ENCODE measurements around the gene CNOT8. TPM values are rescaled to one million over a fixed set of nuclear protein-coding genes. Genes with fewer than 3 reads are reported as not detected.
"Not testable (repeated sequence)": the region's sequence is repeated elsewhere in the genome, so short reads cannot be mapped to it uniquely, and the experiment has no call there.

Gene CNOT8
- total RNA-seq, 1 experiment from 2014 or later = 45.9 TPM

- ChIA-PET CTCF (no interaction called here), POLR2A (no interaction called here)
- TF ChIP-seq TCF7L2 (IDR thresholded peaks at IDR 0.05; ENCODE audit: low read depth, low read length) (no peak), POLR2AphosphoS5 (IDR thresholded peaks at IDR 0.05; ENCODE audit: low read depth, low read length) (no peak), CTCF (IDR thresholded peaks at IDR 0.05) (no peak), SIN3A (IDR thresholded peaks at IDR 0.05; ENCODE audit: borderline replicate concordance, insufficient read depth, low read depth, low read length) (no peak), REST (IDR thresholded peaks at IDR 0.05; ENCODE audit: insufficient read depth in 1 of 2, low read depth in 2 of 2, low read length in 1 of 2) (no peak)
- intact Hi-C loops (cut with micrococcal nuclease; ENCODE audit: unreplicated experiment) (no loop called here), in situ Hi-C loops (cut with HindIII; ENCODE audit: low pct_unique_long_range_greater_than_20kb, low sequenced_read_pairs) (no loop called here)
- H3K36me3 ChIP-seq (ENCODE audit: control insufficient read depth, insufficient read depth, low read length) = peaks cover 52% of the 10 kb centered on the region
- DNase-seq (ENCODE audit: low read depth, low spot score) (no peak), ATAC-seq (no peak)
- no peak overlapping the region for H3K4me3 ChIP-seq (ENCODE audit: low read depth in 2 of 2, low read length in 2 of 2)
- no peak overlapping the region for H3K27ac ChIP-seq (ENCODE audit: low read length)
- no TSS peak for BruUV-seq (replicated peaks)
- H3K9me3 ChIP-seq (ENCODE audit: control insufficient read depth, insufficient read depth, low read depth, low read length) = no peaks in the 10 kb centered on the region
- no peaks in the 10 kb centered on the region for H3K27me3 ChIP-seq (ENCODE audit: control insufficient read depth, insufficient read depth, low read length)
- H3K4me1 ChIP-seq (ENCODE audit: control insufficient read depth, insufficient read depth, low read length) = no peaks in the 10 kb centered on the region
Measured at GRCh38 chr5:154901913-154902312, 43.5 kb downstream of the CNOT8 start.

GRCh38 chr5:154905601-154906000 lies 47.2 kb downstream of the CNOT8 start:
- CTCF ChIA-PET; H3K9me3 ChIP-seq (ENCODE audit: control insufficient read depth, insufficient read depth, low read depth, low read length); H3K4me3 ChIP-seq (ENCODE audit: low read depth in 2 of 2, low read length in 2 of 2); intact Hi-C loops (cut with micrococcal nuclease; ENCODE audit: unreplicated experiment); DNase-seq (ENCODE audit: low read depth, low spot score); BruUV-seq (replicated peaks); in situ Hi-C loops (cut with HindIII; ENCODE audit: low pct_unique_long_range_greater_than_20kb, low sequenced_read_pairs); H3K27me3 ChIP-seq (ENCODE audit: control insufficient read depth, insufficient read depth, low read length); H3K4me1 ChIP-seq (ENCODE audit: control insufficient read depth, insufficient read depth, low read length); ATAC-seq; H3K27ac ChIP-seq (ENCODE audit: low read length): not testable (repeated sequence)
- H3K36me3 ChIP-seq (ENCODE audit: control insufficient read depth, insufficient read depth, low read length) = peaks cover 37% of the 10 kb centered on the region
- POLR2A ChIA-PET = interaction anchor here (0.7 kb wide), 1 partner anchor 811 kb away, joined by 4 read pairs; no protein-coding TSS in a partner anchor

- TF ChIP-seq POLR2AphosphoS5 (IDR thresholded peaks at IDR 0.05; ENCODE audit: low read depth, low read length) (no peak), SIN3A (IDR thresholded peaks at IDR 0.05; ENCODE audit: borderline replicate concordance, insufficient read depth, low read depth, low read length) (no peak), REST (IDR thresholded peaks at IDR 0.05; ENCODE audit: insufficient read depth in 1 of 2, low read depth in 2 of 2, low read length in 1 of 2) (no peak), CTCF (IDR thresholded peaks at IDR 0.05) (no peak), TCF7L2 (IDR thresholded peaks at IDR 0.05; ENCODE audit: low read depth, low read length) (no peak)
- ChIA-PET CTCF (no interaction called here), POLR2A (interaction anchor here (0.6 kb wide), 1 partner anchor 92 kb away, joined by 9 read pairs; no protein-coding TSS in a partner anchor)
- no peak overlapping the region for H3K4me3 ChIP-seq (ENCODE audit: low read depth in 2 of 2, low read length in 2 of 2)
- no peak overlapping the region for H3K27ac ChIP-seq (ENCODE audit: low read length)
- BruUV-seq (replicated peaks) = no TSS peak
- no peak for DNase-seq (ENCODE audit: low read depth, low spot score)
- intact Hi-C loops (cut with micrococcal nuclease; ENCODE audit: unreplicated experiment) = no loop called here
- H3K27me3 ChIP-seq (ENCODE audit: control insufficient read depth, insufficient read depth, low read length) = no peaks in the 10 kb centered on the region
- H3K36me3 ChIP-seq (ENCODE audit: control insufficient read depth, insufficient read depth, low read length) = peaks cover 51% of the 10 kb centered on the region
- H3K9me3 ChIP-seq (ENCODE audit: control insufficient read depth, insufficient read depth, low read depth, low read length) = no peaks in the 10 kb centered on the region
- H3K4me1 ChIP-seq (ENCODE audit: control insufficient read depth, insufficient read depth, low read length) = no peaks in the 10 kb centered on the region
- in situ Hi-C loops (cut with HindIII; ENCODE audit: low pct_unique_long_range_greater_than_20kb, low sequenced_read_pairs) = no loop called here
- ATAC-seq = no peak
Measured at GRCh38 chr5:154916874-154917273, 58.4 kb downstream of the CNOT8 start.

Measured in Panc1 (cell line).